D721Med (cell line): ENCODE results near the gene PIK3C2G.
"Not testable (repeated sequence)": the region's sequence is repeated elsewhere in the genome, so short reads cannot be mapped to it uniquely, and the experiment has no call there.

Source experiments
- DNase-seq: peaks from one replicate; pipeline ENCODE4 v3.0.0; 2011; ENCODE audit warnings: low spot score; ENCODE audit not compliant: insufficient read length
- FAIRE-seq: peaks from 2 replicates; lab custom pipeline; 2011; peaks lifted over from hg19 to GRCh38; lab: Jason Lieb, UNC
- CTCF ChIP-seq: IDR thresholded peaks from 2 replicates; pipeline ENCODE4 v1.5.1; 2012; ENCODE audit warnings: mild to moderate bottlenecking, control low read depth; ENCODE audit not compliant: insufficient read depth; ENCODE audit errors: missing control alignments

PIK3C2G gene

GRCh38 chr12:18242380-18243089 is 18.8 kb upstream of the PIK3C2G start:
- no peak for DNase-seq
- no peak for TF ChIP-seq CTCF
- FAIRE-seq: no peak

GRCh38 chr12:18243238-18243637 is 18.1 kb upstream of the PIK3C2G start:
- no peak for FAIRE-seq
- no peak for TF ChIP-seq CTCF
- DNase-seq: no peak

- DNase-seq (no peak), FAIRE-seq (no peak)
- TF ChIP-seq CTCF: no peak
Measured at GRCh38 chr12:18246066-18246465, 15.3 kb upstream of the PIK3C2G start.

- peak; percentile 88 for TF ChIP-seq CTCF
- DNase-seq (peak; percentile 15), FAIRE-seq (peak; percentile 73)
Measured at GRCh38 chr12:18250313-18250916, 10.9 kb upstream of the PIK3C2G start.

GRCh38 chr12:18254081-18254480 is 7.2 kb upstream of the PIK3C2G start:
- TF ChIP-seq CTCF: no peak
- DNase-seq: no peak
- FAIRE-seq: no peak

- FAIRE-seq, DNase-seq: not testable (repeated sequence)
Measured at GRCh38 chr12:18255004-18255403, 6.3 kb upstream of the PIK3C2G start.

GRCh38 chr12:18257251-18257650 is 4.1 kb upstream of the PIK3C2G start:
- FAIRE-seq (no peak), DNase-seq (no peak)
- no peak for TF ChIP-seq CTCF
